Measurements from ENCODE around the gene RNF133.

DNA sequence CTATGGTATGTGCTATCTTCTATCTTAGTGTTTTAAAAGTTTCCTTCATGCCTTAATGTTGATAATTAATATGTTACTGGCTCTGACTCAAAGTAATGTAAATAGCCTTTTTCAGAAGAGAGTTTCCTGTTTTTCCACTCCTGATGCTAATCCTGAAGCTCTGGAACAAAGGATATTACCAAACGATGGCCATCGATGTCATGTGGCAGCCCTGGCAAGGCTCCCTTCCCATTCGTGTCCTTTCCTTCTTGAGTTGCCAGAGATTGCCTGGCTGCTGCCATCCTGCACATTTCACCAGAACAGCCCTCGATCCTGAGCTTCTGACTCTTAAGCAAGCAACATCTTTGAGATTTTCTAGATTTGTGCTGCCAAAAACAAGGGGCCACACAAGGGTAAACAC, 46.0 kb downstream of the RNF133 start:
- TF ChIP-seq EZH2phosphoT487 (IDR thresholded peaks at IDR 0.05; ENCODE audit: insufficient read depth, low read depth) (no peak), EZH2 (IDR thresholded peaks at IDR 0.05; ENCODE audit: insufficient read depth, poor library complexity, severe bottlenecking) (no peak)
